ENCODE measurements around the gene FCGR2B.
"Not testable (repeated sequence)": the region's sequence is repeated elsewhere in the genome, so short reads cannot be mapped to it uniquely, and the experiment has no call there.

The FCGR2B gene

DNA sequence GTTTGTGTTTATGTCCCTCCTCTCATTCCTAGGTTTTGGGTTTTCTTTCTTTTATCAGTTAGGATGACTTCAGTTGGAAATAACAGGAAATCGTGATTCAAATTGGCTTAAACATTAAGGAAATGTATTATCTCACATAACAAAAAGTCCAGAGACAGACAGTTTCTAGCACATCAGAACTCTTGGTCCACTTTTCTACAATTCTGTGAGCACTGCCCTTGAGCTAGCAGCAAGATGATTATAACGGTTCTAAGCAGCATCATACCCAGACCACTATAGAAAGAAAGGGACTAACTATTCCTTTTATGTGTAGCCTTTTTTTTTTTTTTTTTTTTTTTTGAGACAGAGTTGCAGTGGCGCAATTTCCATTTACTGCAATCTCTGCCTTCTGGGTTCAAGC is 18.9 kb downstream of the FCGR2B start:
- 80% methylated on average over 1 of the region's 3 CpGs for WGBS (ENCODE audit: insufficient coverage)

DNA sequence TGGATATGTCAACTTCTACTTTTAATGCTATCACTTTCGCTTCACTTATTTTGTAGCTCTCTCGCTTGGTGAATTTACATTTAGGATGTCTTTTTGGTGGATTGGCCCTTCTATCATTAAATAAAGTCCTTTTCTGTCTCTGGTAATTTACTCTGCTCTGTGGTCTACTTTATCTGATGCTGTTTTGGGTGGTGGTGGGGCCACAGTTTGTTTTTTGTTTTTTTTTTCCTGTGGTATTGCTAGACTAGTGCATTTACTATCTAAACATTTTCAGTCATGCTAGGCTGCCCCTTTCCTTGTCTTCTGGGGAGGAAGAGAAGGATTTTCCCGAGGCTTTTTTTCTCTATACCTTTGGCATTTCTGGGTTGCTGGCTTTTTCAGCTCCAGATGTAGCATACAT is 26.0 kb downstream of the FCGR2B start:
- POLR2A ChIA-PET = no interaction called here

More for the DNA sequence above, 18.9 kb downstream of the FCGR2B start:
- peaks cover 0 to 7% (median 0%) of the 10 kb centered on the region in 5 experiments for H3K27me3 ChIP-seq (replicated peaks in 2 of 5; ENCODE audit: control insufficient read depth in 4 of 5, insufficient read depth in 5 of 5, low read length in 4 of 5)
- H3K36me3 ChIP-seq (ENCODE audit: control insufficient read depth in 4 of 4, insufficient read depth in 4 of 4, low read length in 3 of 4) = no peaks in the 10 kb centered on the region
- H3K4me1 ChIP-seq (ENCODE audit: control extremely low read depth in 1 of 4, control insufficient read depth in 4 of 4, insufficient read depth in 4 of 4, low read length in 3 of 4) = no peaks in the 10 kb centered on the region
- no peak for DNase-seq
- POLR2A ChIA-PET = no interaction called here
- no peak overlapping the region for H3K4me3 ChIP-seq (ENCODE audit: control insufficient read depth in 1 of 7, extremely low read depth in 1 of 7, insufficient read depth in 4 of 7, low read depth in 2 of 7, low read length in 6 of 7)
- H3K9me3 ChIP-seq (ENCODE audit: control extremely low read depth in 1 of 5, control insufficient read depth in 4 of 5, insufficient read depth in 2 of 5, low read depth in 1 of 5, low read length in 4 of 5) = no peaks in the 10 kb centered on the region
- CTCF ChIA-PET = interaction anchor here (1.5 kb wide), 1 partner anchor 22 kb away, joined by 3 read pairs; no protein-coding TSS in a partner anchor
- no peak overlapping the region for H3K27ac ChIP-seq (ENCODE audit: insufficient read depth in 1 of 2, low read depth in 1 of 2, low read length in 2 of 2, poor library complexity in 1 of 2, severe bottlenecking in 2 of 2)

DNA sequence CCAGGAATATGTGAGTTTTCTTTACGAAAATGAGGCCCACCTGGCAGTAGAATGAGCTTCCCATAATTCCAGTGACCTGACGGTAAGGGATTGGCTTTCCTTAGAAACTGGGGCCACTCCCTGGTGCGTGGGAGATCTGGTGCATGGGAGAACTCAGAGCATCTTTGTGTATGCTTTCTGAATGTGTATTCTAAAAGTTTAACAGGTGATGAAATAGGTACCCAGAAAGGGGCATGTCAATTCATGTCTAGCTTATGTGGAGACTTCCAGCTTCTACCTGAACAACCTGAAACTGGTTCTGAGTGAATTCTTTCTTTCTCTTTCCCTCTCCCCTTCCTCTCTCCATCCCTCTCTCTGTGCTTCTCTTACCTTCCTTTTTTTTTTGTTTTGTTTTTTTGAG is 28.9 kb downstream of the FCGR2B start:
- Histone ChIP-seq H3K9me3 (ENCODE audit: control extremely low read depth in 1 of 5, control insufficient read depth in 4 of 5, insufficient read depth in 2 of 5, low read depth in 1 of 5, low read length in 4 of 5) (no peaks in the 10 kb centered on the region), H3K4me3 (ENCODE audit: control insufficient read depth in 1 of 7, extremely low read depth in 1 of 7, insufficient read depth in 4 of 7, low read depth in 2 of 7, low read length in 6 of 7) (no peak overlapping the region), H3K27ac (ENCODE audit: insufficient read depth in 1 of 2, low read depth in 1 of 2, low read length in 2 of 2, poor library complexity in 1 of 2, severe bottlenecking in 2 of 2) (no peak overlapping the region), H3K36me3 (ENCODE audit: control insufficient read depth in 4 of 4, insufficient read depth in 4 of 4, low read length in 3 of 4) (no peaks in the 10 kb centered on the region), H3K27me3 (replicated peaks in 2 of 5; ENCODE audit: control insufficient read depth in 4 of 5, insufficient read depth in 5 of 5, low read length in 4 of 5) (peaks cover 0 to 3% (median 0%) of the 10 kb centered on the region in 5 experiments), H3K4me1 (ENCODE audit: control extremely low read depth in 1 of 4, control insufficient read depth in 4 of 4, insufficient read depth in 4 of 4, low read length in 3 of 4) (no peaks in the 10 kb centered on the region)
- ChIA-PET POLR2A (interaction anchor here (0.7 kb wide), 1 partner anchor 10 kb away, joined by 3 read pairs; no protein-coding TSS in a partner anchor), CTCF (interaction anchor here (0.6 kb wide), 1 partner anchor 14 kb away, joined by 3 read pairs; no protein-coding TSS in a partner anchor)
- no peak for DNase-seq
- WGBS (ENCODE audit: insufficient coverage) = 93% methylated on average over 3 of the region's 3 CpGs

More for the DNA sequence above, 26.0 kb downstream of the FCGR2B start:
- no peaks in the 10 kb centered on the region for H3K4me1 ChIP-seq (ENCODE audit: control extremely low read depth in 1 of 4, control insufficient read depth in 4 of 4, insufficient read depth in 4 of 4, low read length in 3 of 4)
- no peaks in the 10 kb centered on the region for H3K9me3 ChIP-seq (ENCODE audit: control extremely low read depth in 1 of 5, control insufficient read depth in 4 of 5, insufficient read depth in 2 of 5, low read depth in 1 of 5, low read length in 4 of 5)
- H3K27ac ChIP-seq (ENCODE audit: insufficient read depth in 1 of 2, low read depth in 1 of 2, low read length in 2 of 2, poor library complexity in 1 of 2, severe bottlenecking in 2 of 2) = no peak overlapping the region
- no peaks in the 10 kb centered on the region for H3K36me3 ChIP-seq (ENCODE audit: control insufficient read depth in 4 of 4, insufficient read depth in 4 of 4, low read length in 3 of 4)
- no peak for DNase-seq
- H3K27me3 ChIP-seq (replicated peaks in 2 of 5; ENCODE audit: control insufficient read depth in 4 of 5, insufficient read depth in 5 of 5, low read length in 4 of 5) = peaks cover 0 to 3% (median 0%) of the 10 kb centered on the region in 5 experiments
- WGBS (ENCODE audit: insufficient coverage) = no CpG with 5 or more reads among the region's 3 CpGs
- CTCF ChIA-PET = no interaction called here
- no peak overlapping the region for H3K4me3 ChIP-seq (ENCODE audit: control insufficient read depth in 1 of 7, extremely low read depth in 1 of 7, insufficient read depth in 4 of 7, low read depth in 2 of 7, low read length in 6 of 7)

DNA sequence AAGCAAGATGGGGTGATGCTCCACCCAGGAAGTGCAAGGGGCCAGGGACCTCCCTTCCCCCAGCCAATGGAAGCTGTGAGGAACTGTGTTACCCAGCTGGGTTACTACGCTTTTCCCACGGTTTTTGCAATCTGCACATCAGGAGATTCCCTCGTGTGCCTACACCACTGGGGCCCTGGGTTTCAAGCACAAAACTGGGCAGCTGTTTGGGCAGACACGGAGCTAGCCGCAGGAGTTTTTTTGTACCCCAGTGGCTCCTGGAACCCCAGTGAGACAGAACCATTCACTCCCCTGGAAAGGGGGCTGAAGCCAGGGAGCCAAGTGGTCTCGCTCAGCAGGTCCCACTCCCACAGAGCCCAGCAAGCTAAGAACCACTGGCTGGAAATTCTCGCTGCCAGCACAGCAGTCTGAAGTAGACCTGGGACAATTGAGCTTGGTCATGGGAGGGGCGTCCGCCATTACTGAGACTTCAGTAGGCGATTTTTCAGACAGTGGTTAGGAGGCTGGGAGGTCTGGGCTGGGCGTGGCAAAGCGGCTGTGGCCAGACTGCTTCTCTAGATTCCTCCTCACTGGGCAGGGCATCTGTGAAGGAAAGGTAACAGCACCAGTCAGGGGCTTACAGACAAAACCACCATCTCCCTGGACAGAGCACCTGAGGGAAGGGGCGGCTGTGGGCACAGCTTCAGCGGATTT is 30.2 kb downstream of the FCGR2B start:
- H3K27ac ChIP-seq (ENCODE audit: insufficient read depth in 1 of 2, low read depth in 1 of 2, low read length in 2 of 2, poor library complexity in 1 of 2, severe bottlenecking in 2 of 2); H3K36me3 ChIP-seq (ENCODE audit: control insufficient read depth in 4 of 4, insufficient read depth in 4 of 4, low read length in 3 of 4); H3K4me3 ChIP-seq (ENCODE audit: control insufficient read depth in 1 of 7, extremely low read depth in 1 of 7, insufficient read depth in 4 of 7, low read depth in 2 of 7, low read length in 6 of 7); H3K4me1 ChIP-seq (ENCODE audit: control extremely low read depth in 1 of 4, control insufficient read depth in 4 of 4, insufficient read depth in 4 of 4, low read length in 3 of 4); H3K9me3 ChIP-seq (ENCODE audit: control extremely low read depth in 1 of 5, control insufficient read depth in 4 of 5, insufficient read depth in 2 of 5, low read depth in 1 of 5, low read length in 4 of 5); H3K27me3 ChIP-seq (replicated peaks in 2 of 5; ENCODE audit: control insufficient read depth in 4 of 5, insufficient read depth in 5 of 5, low read length in 4 of 5); CTCF ChIA-PET; DNase-seq: not testable (repeated sequence)
- 95% methylated on average over 12 of the region's 14 CpGs for WGBS (ENCODE audit: insufficient coverage)
- POLR2A ChIA-PET = interaction anchor here (0.6 kb wide), 1 partner anchor 10 kb away, joined by 3 read pairs; no protein-coding TSS in a partner anchor

DNA sequence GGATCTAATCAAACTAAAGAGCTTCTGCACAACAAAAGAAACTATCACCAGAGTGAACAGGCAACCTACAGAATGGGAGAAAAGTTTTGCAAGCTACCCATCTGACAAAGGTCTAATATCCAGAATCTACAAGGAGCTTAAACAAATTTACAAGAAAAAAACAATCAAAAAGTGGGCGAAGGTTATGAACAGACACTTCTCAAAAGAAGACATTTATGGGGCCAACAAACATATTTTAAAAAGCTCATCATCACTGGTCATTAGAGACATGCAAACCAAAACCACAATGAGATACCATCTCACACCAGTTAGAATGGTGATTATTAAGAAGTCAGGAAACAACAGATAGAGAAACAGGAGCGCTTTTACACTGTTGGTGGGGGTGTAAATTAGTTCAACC is 35.4 kb downstream of the FCGR2B start:
- H3K4me1 ChIP-seq (ENCODE audit: control extremely low read depth in 1 of 4, control insufficient read depth in 4 of 4, insufficient read depth in 4 of 4, low read length in 3 of 4); DNase-seq; H3K27me3 ChIP-seq (replicated peaks in 2 of 5; ENCODE audit: control insufficient read depth in 4 of 5, insufficient read depth in 5 of 5, low read length in 4 of 5); H3K36me3 ChIP-seq (ENCODE audit: control insufficient read depth in 4 of 4, insufficient read depth in 4 of 4, low read length in 3 of 4); H3K4me3 ChIP-seq (ENCODE audit: control insufficient read depth in 1 of 7, extremely low read depth in 1 of 7, insufficient read depth in 4 of 7, low read depth in 2 of 7, low read length in 6 of 7); H3K9me3 ChIP-seq (ENCODE audit: control extremely low read depth in 1 of 5, control insufficient read depth in 4 of 5, insufficient read depth in 2 of 5, low read depth in 1 of 5, low read length in 4 of 5); H3K27ac ChIP-seq (ENCODE audit: insufficient read depth in 1 of 2, low read depth in 1 of 2, low read length in 2 of 2, poor library complexity in 1 of 2, severe bottlenecking in 2 of 2); POLR2A ChIA-PET; CTCF ChIA-PET: not testable (repeated sequence)
- WGBS (ENCODE audit: insufficient coverage) = no CpG with 5 or more reads among the region's 2 CpGs

DNA sequence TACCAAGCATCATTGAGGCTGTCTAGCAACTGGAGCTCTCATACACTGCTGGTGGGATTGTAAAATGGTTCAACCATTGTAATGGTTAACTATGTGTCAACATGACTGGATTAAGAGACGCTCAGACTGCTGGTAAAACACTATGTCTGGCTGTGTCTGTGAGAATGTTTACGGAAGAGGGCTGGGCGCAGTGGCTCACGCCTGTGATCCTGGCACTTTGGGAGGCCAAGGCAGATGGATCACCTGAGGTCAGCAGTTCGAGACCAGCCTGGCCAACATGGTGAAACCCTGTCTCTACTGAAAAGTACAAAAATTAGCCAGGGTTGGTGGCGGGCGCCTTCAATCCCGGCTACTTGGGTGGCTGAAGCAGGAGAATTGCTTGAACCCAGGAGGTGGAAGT is 39.3 kb downstream of the FCGR2B start:
- ChIA-PET POLR2A (no interaction called here), CTCF (no interaction called here)
- H3K36me3 ChIP-seq (ENCODE audit: control insufficient read depth in 4 of 4, insufficient read depth in 4 of 4, low read length in 3 of 4) = no peaks in the 10 kb centered on the region
- peaks cover 0 to 3% (median 0%) of the 10 kb centered on the region in 4 experiments for H3K4me1 ChIP-seq (ENCODE audit: control extremely low read depth in 1 of 4, control insufficient read depth in 4 of 4, insufficient read depth in 4 of 4, low read length in 3 of 4)
- H3K27me3 ChIP-seq (replicated peaks in 2 of 5; ENCODE audit: control insufficient read depth in 4 of 5, insufficient read depth in 5 of 5, low read length in 4 of 5) = no peaks in the 10 kb centered on the region
- DNase-seq = no peak
- H3K4me3 ChIP-seq (ENCODE audit: control insufficient read depth in 1 of 7, extremely low read depth in 1 of 7, insufficient read depth in 4 of 7, low read depth in 2 of 7, low read length in 6 of 7) = no peak overlapping the region
- 97% methylated on average over 5 of the region's 8 CpGs for WGBS (ENCODE audit: insufficient coverage)
- no peaks in the 10 kb centered on the region for H3K9me3 ChIP-seq (ENCODE audit: control extremely low read depth in 1 of 5, control insufficient read depth in 4 of 5, insufficient read depth in 2 of 5, low read depth in 1 of 5, low read length in 4 of 5)
- H3K27ac ChIP-seq (ENCODE audit: insufficient read depth in 1 of 2, low read depth in 1 of 2, low read length in 2 of 2, poor library complexity in 1 of 2, severe bottlenecking in 2 of 2) = no peak overlapping the region

DNA sequence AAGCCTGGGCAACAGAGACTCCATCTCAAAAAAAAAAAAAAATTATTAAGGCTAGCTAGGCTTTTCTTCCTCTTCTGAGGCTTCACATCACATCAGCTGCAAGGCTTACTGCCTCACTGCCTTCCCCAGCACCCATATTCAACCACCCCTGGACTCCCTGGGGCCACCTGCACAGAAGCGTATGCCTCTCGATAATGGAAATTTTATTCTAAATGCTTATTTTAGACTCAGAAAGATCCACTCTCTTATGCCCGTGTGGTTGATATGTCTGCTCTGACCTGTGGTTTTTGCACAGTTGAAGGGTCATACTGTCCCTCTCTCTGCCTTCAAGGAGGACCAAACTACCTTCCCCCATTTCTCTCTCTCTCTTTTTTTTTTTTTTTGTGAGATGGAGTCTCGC is 42.6 kb downstream of the FCGR2B start:
- no peak overlapping the region for H3K27ac ChIP-seq (ENCODE audit: insufficient read depth in 1 of 2, low read depth in 1 of 2, low read length in 2 of 2, poor library complexity in 1 of 2, severe bottlenecking in 2 of 2)
- POLR2A ChIA-PET = no interaction called here
- DNase-seq = peak in 1 of 3 donors; percentile 19
- no peak overlapping the region for H3K4me3 ChIP-seq (ENCODE audit: control insufficient read depth in 1 of 7, extremely low read depth in 1 of 7, insufficient read depth in 4 of 7, low read depth in 2 of 7, low read length in 6 of 7)
- H3K4me1 ChIP-seq (ENCODE audit: control extremely low read depth in 1 of 4, control insufficient read depth in 4 of 4, insufficient read depth in 4 of 4, low read length in 3 of 4) = peaks cover 0 to 3% (median 0%) of the 10 kb centered on the region in 4 experiments
- CTCF ChIA-PET = interaction anchor here (0.6 kb wide), 1 partner anchor 13 kb away, joined by 3 read pairs; no protein-coding TSS in a partner anchor
- H3K27me3 ChIP-seq (replicated peaks in 2 of 5; ENCODE audit: control insufficient read depth in 4 of 5, insufficient read depth in 5 of 5, low read length in 4 of 5) = no peaks in the 10 kb centered on the region
- H3K9me3 ChIP-seq (ENCODE audit: control extremely low read depth in 1 of 5, control insufficient read depth in 4 of 5, insufficient read depth in 2 of 5, low read depth in 1 of 5, low read length in 4 of 5) = no peaks in the 10 kb centered on the region
- no peaks in the 10 kb centered on the region for H3K36me3 ChIP-seq (ENCODE audit: control insufficient read depth in 4 of 4, insufficient read depth in 4 of 4, low read length in 3 of 4)
- 85% methylated on average over 3 of the region's 4 CpGs for WGBS (ENCODE audit: insufficient coverage)

Measured in common myeloid progenitor, CD34-positive (primary cell).